GM21717 (cell line): ENCODE results near the gene ATP9B.

Experiments used
- ATAC-seq: cut with Tn5 transposase; IDR thresholded peaks from one replicate; pipeline ENCODE4 v1.9.1; 2021; ENCODE audit warnings: mild to moderate bottlenecking, moderate library complexity; ENCODE audit not compliant: unreplicated experiment

Gene ATP9B

GRCh38 chr18:79393181-79393634 lies 324.0 kb downstream of the ATP9B start:
- ATAC-seq, result no peak

GRCh38 chr18:79393635-79394533 lies 324.7 kb downstream of the ATP9B start:
- ATAC-seq, result no peak

- no peak for ATAC-seq
Observed at GRCh38 chr18:79394534-79395307, 325.5 kb downstream of the ATP9B start.

GRCh38 chr18:79395308-79395640 lies 326.1 kb downstream of the ATP9B start:
- no peak for ATAC-seq

GRCh38 chr18:79395761-79396404 lies 326.7 kb downstream of the ATP9B start, which contains the start of gene NFATC1:
NFATC1 (plus strand) TSS chr18:79395930; CDS start chr18:79396225, 295 bp downstream.
- ATAC-seq, result no peak

GRCh38 chr18:79396431-79397246 lies 327.4 kb downstream of the ATP9B start:
- peak; percentile 30 for ATAC-seq

GRCh38 chr18:79397247-79397829 lies 328.1 kb downstream of the ATP9B start:
- no peak for ATAC-seq

GRCh38 chr18:79397830-79398761 lies 328.9 kb downstream of the ATP9B start:
- no peak for ATAC-seq

GRCh38 chr18:79399275-79400081 lies 330.3 kb downstream of the ATP9B start:
- ATAC-seq, result no peak

- ATAC-seq, result no peak
Observed at GRCh38 chr18:79400091-79400590, 330.9 kb downstream of the ATP9B start.

- no peak for ATAC-seq
Observed at GRCh38 chr18:79400591-79401381, 331.6 kb downstream of the ATP9B start.

GRCh38 chr18:79401494-79402208 lies 332.5 kb downstream of the ATP9B start:
- no peak for ATAC-seq

- no peak for ATAC-seq
Observed at GRCh38 chr18:79402209-79402576, 333.0 kb downstream of the ATP9B start.

- no peak for ATAC-seq
Observed at GRCh38 chr18:79402977-79403722, 334.0 kb downstream of the ATP9B start.

GRCh38 chr18:79403723-79404566 lies 334.8 kb downstream of the ATP9B start:
- no peak for ATAC-seq
